HL-60/S4 treated with phorbol 12-myristate 13-acetate at 8.2 ng/mL for 4 days and 3 days (cell line): Measurements from ENCODE around the gene GNAO1.

ENCODE experiments used
- in situ Hi-C: fragments of 300-500 bp; cut with MboI; formaldehyde crosslinking; loops from 2 replicates; pipeline ENCODE4 v1.15.0; 2022; ENCODE audit warnings: low sequenced_read_pairs

Gene GNAO1

DNA sequence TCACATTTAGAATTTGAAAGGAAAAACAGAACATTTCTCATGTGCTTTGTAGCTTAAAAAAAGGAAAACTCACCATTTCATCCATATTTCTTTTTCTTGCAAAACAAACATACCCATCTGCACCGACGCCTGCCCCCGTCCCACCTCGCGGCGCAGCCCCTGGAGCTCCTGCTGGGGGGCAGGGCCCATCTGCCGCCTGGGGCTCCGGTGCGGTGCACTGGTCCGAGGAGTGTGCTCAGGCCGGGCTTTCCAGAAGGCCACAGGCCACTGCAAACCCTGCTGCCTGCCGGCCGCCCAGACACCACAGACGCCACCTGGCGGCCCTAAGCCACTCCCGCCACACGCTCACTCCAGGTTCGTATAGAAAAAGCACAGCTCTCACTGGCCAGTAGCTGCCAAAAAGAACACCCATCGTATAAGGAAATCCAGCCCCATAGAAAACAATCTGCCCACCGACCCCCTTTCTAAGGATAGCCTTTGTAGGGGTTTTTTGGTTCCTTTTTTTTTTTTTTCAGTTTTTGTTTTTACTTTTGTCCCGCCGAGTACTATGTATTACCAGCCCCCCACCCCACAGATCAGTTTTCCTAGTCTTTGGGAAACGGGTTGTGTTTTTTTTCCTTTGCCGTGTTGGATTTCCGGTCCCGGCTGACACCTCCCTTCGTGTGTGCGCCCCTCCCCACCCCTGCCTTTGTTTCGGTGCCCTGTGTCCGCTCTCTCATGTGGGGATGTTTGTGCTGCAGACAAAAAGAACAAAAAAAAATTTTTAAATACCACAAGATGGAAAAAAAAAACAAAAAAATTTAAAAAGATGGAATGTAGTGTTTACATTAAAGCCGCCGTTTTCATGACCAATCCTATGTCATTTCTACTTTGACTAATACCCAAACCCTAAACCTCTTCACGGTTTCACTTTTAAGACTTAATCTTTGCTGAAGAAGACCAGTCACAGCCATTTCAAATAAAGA, 165.3 kb downstream of the GNAO1 start:
- in situ Hi-C loops: no loop called here

DNA sequence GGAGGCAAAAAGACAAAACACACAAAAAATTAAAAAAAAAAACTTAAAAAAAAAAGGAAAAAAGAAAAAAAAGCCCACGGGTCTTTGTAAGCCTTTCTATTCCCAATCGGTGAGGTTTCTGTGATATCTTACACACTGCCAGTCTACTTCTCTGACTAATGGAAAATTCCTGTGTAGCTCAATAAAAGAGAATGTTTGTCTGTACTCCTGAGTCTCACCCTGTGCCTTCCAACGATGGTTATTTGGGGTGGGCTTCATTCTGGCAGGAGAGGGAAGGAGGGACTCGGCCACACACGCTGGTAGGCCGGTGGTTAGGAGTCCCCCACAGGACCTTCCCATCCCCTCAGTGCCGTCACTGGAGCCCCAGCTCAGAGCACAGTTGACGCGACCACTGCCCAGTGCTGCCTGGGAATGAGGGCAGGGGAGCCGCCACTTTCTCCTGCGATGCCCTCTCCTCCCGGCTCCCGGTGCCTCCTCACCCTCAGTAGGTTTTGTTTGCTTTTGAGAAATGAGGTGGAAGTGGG, 166.0 kb downstream of the GNAO1 start:
- in situ Hi-C loops: no loop called here

DNA sequence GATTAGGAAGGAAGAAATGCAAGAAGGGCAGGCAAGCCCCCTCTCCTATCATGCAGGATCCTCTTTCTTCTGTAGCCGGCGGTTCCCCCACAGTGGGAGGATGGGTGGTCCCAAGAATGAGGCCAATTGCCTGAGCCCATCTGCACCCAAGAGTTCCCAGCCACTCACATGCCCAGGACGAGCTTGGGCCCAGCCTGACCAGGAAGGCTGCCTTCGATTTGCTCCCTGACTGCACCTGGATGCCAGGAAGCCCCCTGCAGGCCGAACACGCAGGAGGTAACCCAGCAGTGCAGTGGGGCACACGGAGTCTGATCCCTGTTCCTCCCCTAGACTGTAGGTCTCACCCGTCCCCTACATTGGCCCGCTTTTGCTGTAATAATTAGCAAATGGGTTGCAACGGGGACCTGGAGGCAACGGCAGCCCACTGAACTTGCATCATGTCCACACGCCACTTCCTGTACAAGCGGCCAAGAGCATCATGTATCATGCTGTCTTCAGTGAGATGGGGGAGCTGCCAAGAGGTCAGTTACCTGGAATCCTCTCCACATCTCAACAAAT, 166.6 kb downstream of the GNAO1 start:
- in situ Hi-C loops: no loop called here

DNA sequence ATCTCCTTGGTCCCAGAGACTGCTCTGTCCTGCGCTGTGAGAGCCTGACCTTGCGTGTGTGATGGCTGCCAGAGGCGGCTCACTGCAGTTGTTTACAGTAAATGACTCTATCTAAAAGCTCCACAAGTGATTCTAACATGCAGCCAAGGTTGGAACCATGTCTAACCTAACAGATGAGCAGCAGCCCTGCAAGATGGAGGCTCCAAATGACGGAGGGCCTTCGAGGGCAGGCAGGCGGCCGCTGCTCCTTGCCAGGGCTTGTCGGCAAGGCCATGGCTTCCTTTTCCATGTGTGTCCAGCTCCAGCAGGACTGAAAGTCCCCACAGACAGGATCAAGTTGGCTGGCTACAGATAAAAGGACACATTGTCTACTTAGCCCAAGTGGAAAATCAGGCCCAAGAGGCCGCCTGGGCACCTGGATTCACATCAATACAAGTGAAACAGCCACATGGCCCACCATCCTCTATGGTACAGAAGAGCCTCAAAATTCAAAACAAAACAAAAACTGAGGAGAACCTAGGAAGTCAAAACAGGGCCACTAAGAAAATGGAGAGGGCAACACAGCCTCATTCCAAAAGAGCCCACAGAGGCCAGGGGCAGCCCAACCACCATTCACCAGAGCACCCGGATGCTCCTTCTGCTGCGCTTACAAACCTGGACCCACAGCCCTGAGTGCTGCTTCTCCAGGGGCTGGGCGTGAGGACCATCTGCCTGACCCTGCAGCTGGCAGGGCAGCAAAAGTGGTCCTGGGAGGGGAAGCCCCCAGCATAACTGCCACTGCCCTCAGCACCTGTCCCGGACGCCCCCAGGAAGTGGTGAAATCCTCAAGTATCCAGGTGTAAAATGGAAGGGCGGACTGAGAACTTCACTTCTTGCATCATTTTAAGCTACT, 169.1 kb downstream of the GNAO1 start:
- in situ Hi-C loops: no loop called here

DNA sequence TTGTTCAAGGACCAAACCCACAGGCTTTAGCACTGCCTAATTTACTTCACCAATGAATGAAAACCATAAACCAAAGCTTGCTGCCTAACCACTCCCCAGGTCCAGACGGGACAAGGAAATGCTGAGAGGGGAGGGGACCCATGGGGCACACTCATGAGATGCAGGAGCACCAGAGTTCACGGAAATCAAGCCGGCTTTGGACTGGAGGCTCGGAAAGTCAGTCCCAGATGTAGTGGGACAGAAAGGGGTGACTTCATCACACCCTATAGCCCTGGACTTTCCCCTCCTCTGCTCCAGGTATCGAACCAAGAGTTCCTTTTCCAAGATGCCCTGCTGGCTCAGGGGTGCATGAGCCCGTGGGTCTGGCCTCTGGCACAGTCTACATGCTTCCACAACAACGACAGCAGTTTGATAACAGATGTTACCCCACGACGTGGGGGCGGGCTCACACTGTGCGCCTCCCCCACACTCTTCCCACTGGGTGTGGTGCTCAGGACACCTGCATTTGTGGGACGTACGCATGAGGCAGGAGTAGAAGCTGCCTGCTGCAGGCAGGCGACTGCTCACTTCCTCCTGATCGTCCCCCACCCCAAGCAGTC, 170.9 kb downstream of the GNAO1 start:
- in situ Hi-C loops: no loop called here

DNA sequence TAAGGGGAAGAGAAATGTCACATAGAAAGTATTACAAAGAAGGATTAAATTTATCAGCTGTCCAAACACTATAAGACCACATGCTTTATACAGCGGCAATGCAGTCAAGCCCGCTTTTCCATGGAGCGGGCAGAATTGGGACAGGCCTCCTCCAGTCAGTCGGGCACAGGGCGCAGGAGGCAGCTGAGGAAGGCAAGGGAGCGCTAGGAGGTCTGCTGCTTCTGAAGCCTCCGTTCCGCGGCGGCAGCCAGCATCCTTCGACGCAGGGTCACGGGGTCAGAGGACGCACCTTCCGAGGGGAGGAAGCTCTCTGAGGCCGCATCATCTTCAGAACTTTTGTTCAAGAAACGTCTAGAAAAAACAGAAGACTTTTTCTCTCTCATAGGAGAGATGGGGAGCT, 171.4 kb downstream of the GNAO1 start:
- in situ Hi-C loops: no loop called here

DNA sequence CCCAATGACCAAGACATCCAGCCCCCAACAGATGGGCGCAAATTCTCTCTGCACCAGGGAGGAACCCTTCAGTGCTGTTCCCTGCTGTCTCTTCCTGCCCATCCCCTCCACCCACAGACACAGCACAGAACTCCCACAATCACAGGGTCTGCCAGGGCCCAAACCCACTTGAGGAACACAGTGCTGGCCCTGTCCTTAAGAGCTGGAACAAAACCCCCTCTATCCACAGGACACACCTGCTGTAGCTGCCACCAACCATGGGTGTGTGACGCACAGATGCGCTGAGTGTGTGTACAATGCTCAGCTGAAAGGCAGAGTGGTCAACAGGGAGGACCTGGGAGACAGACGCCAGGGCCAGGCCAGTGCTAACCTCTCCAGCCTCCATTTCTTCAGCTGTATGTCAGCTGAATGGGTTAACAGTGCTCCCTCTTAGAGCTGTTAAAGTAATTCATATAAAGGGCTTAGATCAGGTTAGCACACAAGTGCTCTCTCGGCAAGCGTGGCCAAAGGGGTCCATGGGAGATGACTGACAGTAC, 172.0 kb downstream of the GNAO1 start:
- in situ Hi-C loops: no loop called here

DNA sequence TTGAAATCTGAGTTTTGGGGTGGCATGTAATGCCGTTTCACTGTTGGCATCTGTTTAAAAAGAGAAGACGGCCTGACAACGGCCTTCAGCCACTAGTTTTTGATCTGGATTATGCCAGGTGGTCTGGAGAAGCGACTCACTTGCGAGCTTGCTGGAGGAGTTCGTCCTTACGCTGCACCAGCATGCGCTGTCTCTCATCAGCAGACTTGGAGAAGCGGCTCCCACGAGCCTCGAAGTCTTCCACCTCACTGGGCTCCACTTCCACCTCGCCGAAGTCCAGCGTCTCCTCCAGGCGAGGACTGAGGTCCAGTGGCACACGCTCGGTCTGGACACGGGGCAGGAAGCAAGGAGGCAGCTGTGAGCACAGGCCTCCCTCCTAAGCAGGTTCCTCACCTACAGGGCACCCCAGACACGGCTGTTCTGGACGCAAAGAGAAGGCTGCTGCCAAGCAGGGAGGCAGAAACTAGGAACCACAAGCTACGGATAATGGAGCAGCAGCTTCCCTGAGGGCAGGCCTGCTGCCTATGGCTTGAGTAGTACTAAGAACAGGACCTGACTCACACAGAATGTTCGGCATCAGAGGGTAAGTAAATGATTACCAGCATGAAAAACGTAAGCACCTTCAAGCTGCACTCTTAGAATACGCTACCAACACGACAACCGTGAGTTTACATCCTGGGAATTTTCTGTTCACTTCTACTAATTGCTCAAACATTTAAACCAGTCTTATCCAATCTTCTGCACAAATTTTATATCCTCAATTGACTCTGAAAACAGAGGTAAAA, 172.7 kb downstream of the GNAO1 start:
- in situ Hi-C loops: no loop called here

DNA sequence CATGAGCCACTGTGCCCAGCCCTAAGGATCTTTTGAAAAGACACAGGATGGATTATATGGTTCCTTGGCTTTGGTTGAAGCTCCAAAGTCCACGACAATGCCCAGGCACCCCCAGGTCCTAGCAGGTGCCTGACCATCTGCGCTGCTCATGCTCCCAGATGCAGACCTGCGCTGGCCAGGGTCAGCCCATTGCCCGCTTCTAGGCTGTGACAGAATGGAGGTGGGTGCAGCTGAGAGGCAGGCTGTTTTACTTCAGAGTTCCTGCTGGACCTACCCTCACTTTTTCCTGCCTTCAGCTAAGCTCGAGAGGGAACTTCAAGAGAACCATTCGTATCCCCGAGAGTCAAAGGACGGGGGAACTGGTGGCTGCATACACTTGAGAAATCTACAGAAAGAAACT, 173.6 kb downstream of the GNAO1 start:
- in situ Hi-C loops: no loop called here

DNA sequence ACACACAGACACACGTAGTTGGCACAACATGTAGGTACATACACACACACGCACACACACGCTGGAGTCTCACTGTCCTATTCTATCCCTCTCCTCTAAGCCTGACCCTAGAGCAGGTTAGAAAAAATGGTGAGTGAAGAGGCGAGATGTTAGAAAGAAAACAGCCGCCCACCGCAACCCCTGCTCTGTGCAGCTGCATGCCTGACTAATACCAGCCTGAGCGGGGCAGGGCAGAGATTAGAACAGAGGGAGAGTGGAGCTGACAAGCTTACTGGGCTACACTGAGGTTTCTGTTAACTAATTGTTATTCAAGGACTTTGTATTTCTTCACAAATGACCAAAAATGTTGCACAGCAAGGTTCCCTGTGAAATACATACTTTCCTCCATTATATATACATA, 174.3 kb downstream of the GNAO1 start:
- in situ Hi-C loops: no loop called here

DNA sequence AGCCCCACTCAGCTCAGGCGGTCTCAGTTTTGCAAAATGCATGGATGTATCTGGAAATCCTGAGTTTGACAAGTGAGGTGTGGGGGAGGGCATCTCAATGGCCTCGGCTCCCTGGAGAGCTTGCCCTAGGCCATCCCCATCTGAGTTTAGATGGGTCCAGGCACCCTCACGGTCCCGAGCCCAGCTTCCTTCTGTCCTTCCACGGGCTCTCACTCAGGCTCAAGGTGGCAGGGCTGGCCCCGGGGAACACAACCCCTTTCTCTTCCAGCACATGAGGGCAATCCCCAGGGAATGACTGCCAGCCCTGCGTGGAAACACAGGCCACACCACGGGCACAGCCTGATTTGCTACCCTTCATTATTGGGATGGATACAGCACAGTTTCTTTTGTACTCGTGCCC, 175.7 kb downstream of the GNAO1 start:
- in situ Hi-C loops: no loop called here

DNA sequence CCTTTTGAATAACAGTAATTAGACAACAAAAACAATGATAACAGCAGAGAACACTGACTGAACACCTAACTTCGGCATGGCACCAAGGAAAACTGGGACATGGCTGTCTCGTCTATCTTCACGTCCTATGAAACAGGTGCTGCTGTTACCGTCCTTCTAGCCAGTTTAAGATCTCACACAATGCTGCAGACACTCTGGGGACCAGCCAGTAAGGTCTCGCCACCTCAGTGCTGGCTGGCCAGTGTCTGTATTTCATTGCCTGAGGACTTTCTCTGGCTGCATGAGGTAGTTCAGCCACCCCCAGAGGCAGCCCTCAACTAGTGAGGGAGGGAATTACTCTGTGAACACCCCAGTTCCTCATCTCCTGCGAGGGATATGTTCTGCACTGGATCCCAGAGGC, 176.5 kb downstream of the GNAO1 start:
- in situ Hi-C loops: no loop called here

DNA sequence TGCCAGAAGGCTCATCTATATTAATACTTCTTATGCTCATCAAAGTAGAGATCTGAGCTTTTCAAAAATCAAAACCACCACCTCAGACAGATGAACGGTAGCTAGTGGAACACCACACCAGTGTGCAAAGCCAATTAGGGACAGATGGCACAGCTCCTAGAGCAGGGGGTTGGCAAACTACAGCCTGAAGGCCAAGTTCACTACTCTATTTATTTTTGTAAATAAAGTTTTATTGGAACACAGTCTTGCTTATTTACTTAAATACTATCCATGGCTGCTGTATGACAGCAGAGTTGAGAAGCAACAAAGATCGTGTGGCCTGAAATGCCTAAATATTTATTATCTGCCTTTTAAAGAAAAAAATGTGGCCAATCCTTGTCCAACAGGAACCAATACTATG, 177.3 kb downstream of the GNAO1 start:
- in situ Hi-C loops: no loop called here

DNA sequence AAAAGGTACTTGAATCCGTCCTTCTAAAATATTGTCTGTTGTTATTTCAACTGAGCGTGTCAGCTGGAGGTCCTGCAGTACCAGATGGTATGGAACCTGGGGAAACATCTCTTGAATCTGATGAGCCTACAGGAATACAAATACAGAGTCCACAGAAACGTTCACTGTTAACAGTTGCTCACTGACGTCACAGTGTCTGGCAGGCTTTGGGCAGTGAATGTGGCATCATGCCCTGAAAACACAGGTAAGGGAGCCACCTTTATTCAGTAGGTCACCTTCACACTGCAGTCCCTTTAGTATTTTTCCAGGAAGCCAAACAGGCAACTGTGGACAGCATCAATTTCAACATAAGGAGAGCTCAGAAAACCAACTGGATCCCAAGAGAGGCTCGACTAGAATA, 177.9 kb downstream of the GNAO1 start:
- in situ Hi-C loops: no loop called here

DNA sequence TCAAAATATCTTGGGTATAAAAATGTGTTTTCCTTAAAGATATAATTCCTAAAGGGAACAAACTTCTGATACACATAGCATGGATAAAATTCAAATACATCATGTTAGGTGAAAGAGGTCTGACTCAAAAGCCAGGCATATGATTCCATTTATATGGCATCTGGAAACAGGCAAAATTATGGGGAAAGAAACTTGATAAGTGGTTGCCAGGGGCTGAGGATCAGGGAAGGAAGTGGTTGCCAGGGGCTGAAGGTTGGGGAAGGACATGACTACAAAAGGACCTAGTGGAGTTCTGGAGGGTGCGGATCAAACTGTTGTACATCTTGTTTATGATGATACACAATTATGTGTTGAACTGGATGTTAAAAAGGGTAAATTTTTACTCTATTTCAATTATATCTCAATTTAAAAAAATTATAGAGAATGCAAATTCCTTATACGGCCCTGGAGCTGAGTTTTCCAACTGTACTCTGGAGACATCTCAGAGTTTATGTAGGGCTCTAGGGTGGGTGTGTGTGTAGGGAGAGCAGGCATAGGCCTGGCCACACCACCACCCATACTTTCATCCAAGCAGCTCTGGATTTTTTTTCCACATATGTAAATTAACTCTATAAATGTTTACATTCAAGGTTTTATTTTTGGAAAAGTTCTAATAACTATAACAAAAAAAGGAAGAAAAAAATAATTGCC, 179.0 kb downstream of the GNAO1 start:
- in situ Hi-C loops: no loop called here

DNA sequence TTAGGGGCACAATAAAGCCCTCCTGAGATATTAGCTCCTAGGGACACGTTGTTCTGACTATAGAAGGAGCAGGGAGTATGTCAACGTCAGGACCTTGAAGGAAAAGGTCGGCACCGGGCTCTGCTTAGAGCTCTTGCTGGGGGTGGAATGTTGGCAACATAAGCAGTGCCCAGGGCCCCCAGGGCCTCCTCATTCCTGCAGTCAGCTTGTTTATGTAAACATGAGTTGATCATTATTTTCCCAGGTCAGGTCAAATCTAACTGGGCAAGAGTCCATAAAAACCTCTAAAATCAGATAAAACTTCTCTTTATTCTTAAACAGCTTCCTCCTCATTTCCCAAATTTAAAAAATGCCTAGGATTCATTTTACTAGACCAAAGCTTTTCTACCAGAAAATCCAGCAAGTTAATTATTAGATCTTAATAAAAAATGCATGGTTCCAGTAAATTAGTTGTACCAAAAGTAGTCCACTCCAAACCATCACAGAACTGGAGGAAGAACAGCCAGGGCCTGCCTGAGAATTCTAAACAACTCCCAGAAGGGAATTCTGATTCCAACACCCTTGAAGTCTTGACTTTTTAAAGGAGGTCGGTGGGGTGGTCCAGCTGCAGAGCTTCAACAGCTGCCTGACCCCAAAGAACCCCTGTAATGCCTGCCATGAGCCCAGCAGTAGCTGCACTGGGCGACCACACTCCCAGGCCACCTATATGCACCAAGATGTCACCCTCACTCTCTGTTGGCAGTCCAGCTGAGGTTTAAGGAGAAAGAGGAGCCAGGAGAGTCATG, 179.8 kb downstream of the GNAO1 start:
- in situ Hi-C loops: no loop called here

DNA sequence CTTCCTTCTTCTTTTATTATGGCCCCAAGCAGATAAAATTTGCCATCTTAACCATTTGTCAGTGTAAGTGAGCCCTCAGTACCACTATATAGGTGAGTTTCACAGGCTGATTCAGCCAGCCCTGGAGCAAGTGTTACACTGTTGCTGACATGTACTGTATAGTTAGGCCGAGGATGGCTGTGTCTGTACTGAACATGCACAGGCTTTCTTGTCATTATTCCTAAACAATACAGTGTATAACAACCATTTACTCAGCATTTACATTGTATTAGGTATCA, 180.3 kb downstream of the GNAO1 start:
- in situ Hi-C loops: no loop called here

DNA sequence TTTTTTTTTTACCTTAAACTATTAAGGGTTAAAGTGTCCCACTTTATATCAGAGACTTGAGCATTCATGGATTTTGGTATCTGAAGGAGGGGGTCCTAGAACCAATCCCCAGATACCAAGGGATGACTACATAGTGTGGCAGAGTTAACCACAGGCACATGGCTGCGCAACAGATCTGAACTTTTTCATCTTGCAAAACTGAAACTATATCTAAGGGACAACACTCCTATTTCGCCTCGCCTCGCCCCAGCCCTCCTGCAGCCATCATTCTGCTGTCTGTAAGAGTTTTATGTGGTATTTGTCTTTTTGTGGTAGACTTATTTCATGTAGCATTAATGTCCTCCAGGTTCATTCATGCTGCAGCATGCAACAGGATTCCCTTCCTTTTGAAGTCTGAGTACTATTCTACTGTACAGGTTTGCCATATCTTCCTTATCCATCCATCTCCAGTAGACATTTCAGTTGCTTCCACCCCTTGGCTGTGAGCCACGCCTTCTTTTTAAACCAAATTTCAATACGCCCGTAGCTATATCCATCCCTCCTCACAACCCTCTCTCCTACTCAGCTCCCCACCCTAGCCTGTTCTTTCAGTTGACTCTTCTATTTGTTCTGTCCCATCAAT, 180.8 kb downstream of the GNAO1 start:
- in situ Hi-C loops: no loop called here
